Lower lobe of right lung (tissue), 2 donors: ENCODE results near the gene DAP3. TPM values are rescaled to one million over a fixed set of nuclear protein-coding genes. Genes with fewer than 3 reads are reported as not detected.
A peak's percentile ranks its signal among the peaks of the same experiment; 100 is the strongest.
"Not testable (repeated sequence)": the region's sequence is repeated elsewhere in the genome, so short reads cannot be mapped to it uniquely, and the experiment has no call there.

Source experiments
- ATAC-seq, 2 donors: fragments of 200-7000 bp; cut with Tn5 transposase; one replicate each; pipeline ENCODE4 v1.9.1; 2020 to 2022; ENCODE audit warnings: mild to moderate bottlenecking in 2 of 2, moderate library complexity in 2 of 2
- DNase-seq: peaks from one replicate; pipeline ENCODE4 v3.0.0-alpha.2; 2020
- H3K27ac ChIP-seq: fragments of 200-600 bp; one replicate; pipeline ENCODE4 v1.8.0; 2022
- H3K27me3 ChIP-seq: fragments of 200-600 bp; one replicate; pipeline ENCODE4 v1.8.0; 2022; ENCODE audit warnings: low read depth
- H3K36me3 ChIP-seq: fragments of 200-600 bp; one replicate; pipeline ENCODE4 v1.8.0; 2022; ENCODE audit warnings: mild to moderate bottlenecking
- H3K4me1 ChIP-seq: fragments of 200-600 bp; one replicate; pipeline ENCODE4 v1.8.0; 2022
- H3K4me3 ChIP-seq: fragments of 200-600 bp; one replicate; pipeline ENCODE4 v1.8.0; 2022; ENCODE audit warnings: mild to moderate bottlenecking
- H3K9me3 ChIP-seq: fragments of 200-600 bp; one replicate; pipeline ENCODE4 v1.8.0; 2022
- CTCF ChIP-seq: fragments of 200-600 bp; IDR thresholded peaks from one replicate; pipeline ENCODE4 v1.8.0; 2022; ENCODE audit warnings: antibody characterized with exemption, mild to moderate bottlenecking
- intact Hi-C: fragments of 100-400 bp; cut with DNase I; formaldehyde crosslinking; loops from one replicate; pipeline ENCODE4 v1.11.0; 2022
- long read RNA-seq: library from polyadenylated mRNA; unstranded; transcript quantifications from one replicate; pipeline ENCODE4 v2.0.0, GENCODE V29; 2021
- total RNA-seq: library from RNA; stranded (reverse); fragmentation: NEBNext Ultra II Directional; extraction: Animal tissue kit (Norgen Biotek cat#: 25700); gene quantifications from one replicate; pipeline ENCODE4 v1.2.1, GENCODE V29; 2021
- donor health status: DM: no; HTN: yes; CAD: no; lungs with severe emphysema.

The DAP3 gene
- total RNA-seq, result 77.7 TPM
- long read RNA-seq, transcript DAP3-202 (13 exons, 2,089 nt), result major isoform, 36 of 63 reads
- long read RNA-seq, transcript DAP3-201 (13 exons, 1,649 nt), result minor isoform, 6 of 63 reads
- long read RNA-seq, partial matches to known transcripts, result 7 of 63 reads
- long read RNA-seq, other reads (novel, unspliced or antisense), result 9 of 63 reads

- intact Hi-C loops, DNase-seq, H3K27me3 ChIP-seq, H3K9me3 ChIP-seq: not testable (repeated sequence)
- H3K27ac ChIP-seq, result peak within 1 kb of the TSS; percentile 99
- H3K4me3 ChIP-seq, result peak within 1 kb of the TSS; percentile 98
- peaks cover 38% of the 10 kb centered on the region for H3K4me1 ChIP-seq
- ATAC-seq, result peak in 1 of 2 donors; percentile 6
- peaks cover 10% of the 10 kb centered on the region for H3K36me3 ChIP-seq
These were observed at the start of gene DAP3 for GRCh38 chr1:155689081-155689607. Gene DAP3, plus strand, starts transcription at chr1:155689091. Its CDS starts 20,689 bp downstream, at chr1:155709780.

- no peak overlapping the region for H3K4me3 ChIP-seq
- intact Hi-C loops, result no loop called here
- no peak for ATAC-seq
These were observed 48.5 kb upstream of the DAP3 start for GRCh38 chr1:155640367-155640766.

GRCh38 chr1:155642559-155643180 is 46.2 kb upstream of the DAP3 start:
- peaks cover 13% of the 10 kb centered on the region for H3K9me3 ChIP-seq
- H3K4me1 ChIP-seq, H3K27me3 ChIP-seq, DNase-seq, H3K27ac ChIP-seq, H3K36me3 ChIP-seq, ATAC-seq, intact Hi-C loops, H3K4me3 ChIP-seq: not testable (repeated sequence)

More at GRCh38 chr1:155640367-155640766, 48.5 kb upstream of the DAP3 start:
- H3K27me3 ChIP-seq, result no peaks in the 10 kb centered on the region
- no peak overlapping the region for H3K27ac ChIP-seq
- no peak for TF ChIP-seq CTCF
- H3K36me3 ChIP-seq, result no peaks in the 10 kb centered on the region
- no peak for DNase-seq
- H3K9me3 ChIP-seq, result peaks cover 13% of the 10 kb centered on the region
- peaks cover 12% of the 10 kb centered on the region for H3K4me1 ChIP-seq

GRCh38 chr1:155643230-155643629 is 45.7 kb upstream of the DAP3 start:
- Histone ChIP-seq H3K4me1 (peaks cover 2% of the 10 kb centered on the region), H3K27me3 (no peaks in the 10 kb centered on the region), H3K9me3 (peaks cover 13% of the 10 kb centered on the region), H3K4me3 (no peak overlapping the region), H3K36me3 (no peaks in the 10 kb centered on the region), H3K27ac (no peak overlapping the region)
- no peak for ATAC-seq
- intact Hi-C loops, result no loop called here
- no peak for DNase-seq
- TF ChIP-seq CTCF, result no peak

GRCh38 chr1:155645034-155645598 is 43.8 kb upstream of the DAP3 start:
- intact Hi-C loops, result no loop called here
- TF ChIP-seq CTCF, result no peak
- ATAC-seq, result no peak
- DNase-seq, result no peak
- H3K36me3 ChIP-seq, result no peaks in the 10 kb centered on the region
- no peak overlapping the region for H3K4me3 ChIP-seq
- H3K9me3 ChIP-seq, result peaks cover 14% of the 10 kb centered on the region
- H3K27me3 ChIP-seq, result no peaks in the 10 kb centered on the region
- H3K27ac ChIP-seq, result no peak overlapping the region
- peaks cover 20% of the 10 kb centered on the region for H3K4me1 ChIP-seq

- no peak for TF ChIP-seq CTCF
- DNase-seq, result no peak
- Histone ChIP-seq H3K27me3 (no peaks in the 10 kb centered on the region), H3K4me3 (no peak overlapping the region), H3K4me1 (peaks cover 26% of the 10 kb centered on the region), H3K27ac (no peak overlapping the region), H3K36me3 (no peaks in the 10 kb centered on the region), H3K9me3 (peaks cover 20% of the 10 kb centered on the region)
- intact Hi-C loops, result no loop called here
- no peak for ATAC-seq
These were observed 43.2 kb upstream of the DAP3 start for GRCh38 chr1:155645648-155646047.
